ENCODE measurements around the gene FAM149A. TPM values are rescaled to one million over a fixed set of nuclear protein-coding genes. Genes with fewer than 3 reads are reported as not detected.

Gene FAM149A
- total and polyA plus RNA-seq, 2 donors (not counting 3 experiments of a cell fraction or from before 2014, with no cell fraction given): 0.08 to 0.20 TPM

GRCh38 chr4:186172546-186172945 lies 68.0 kb downstream of the FAM149A start:
- no peak for TF ChIP-seq CTCF (IDR thresholded peaks at IDR 0.05; ENCODE audit: extremely low read depth in 1 of 2, insufficient read depth in 1 of 2, low read depth in 1 of 2, low read length in 2 of 2)
- TF ChIP-seq MYC (IDR thresholded peaks at IDR 0.05; ENCODE audit: low read depth, low read length): no peak
- TF ChIP-seq POLR2AphosphoS5 (IDR thresholded peaks at IDR 0.05; ENCODE audit: insufficient read depth, low read depth, low read length): no peak
- TF ChIP-seq MAX (IDR thresholded peaks at IDR 0.05; ENCODE audit: insufficient read depth, insufficient read length): no peak
- TF ChIP-seq EZH2 (IDR thresholded peaks at IDR 0.05; ENCODE audit: borderline replicate concordance, low read depth, low read length, severe bottlenecking): no peak
- TF ChIP-seq JUN (IDR thresholded peaks at IDR 0.05; ENCODE audit: borderline replicate concordance, insufficient read depth, insufficient read length, low read depth): no peak
- no peak for TF ChIP-seq GATA2 (IDR thresholded peaks at IDR 0.05; ENCODE audit: insufficient read depth, insufficient read length, low read depth, low read length)
- no peak for TF ChIP-seq POLR2A (IDR thresholded peaks at IDR 0.05; ENCODE audit: low read depth, low read length)
- no peak for TF ChIP-seq FOS (IDR thresholded peaks at IDR 0.05; ENCODE audit: borderline replicate concordance, insufficient read depth, low read length)
- no peaks in the 10 kb centered on the region for H3K27me3 ChIP-seq (ENCODE audit: control insufficient read depth in 2 of 2, insufficient read depth in 2 of 2, low read length in 2 of 2)
- H3K4me3 ChIP-seq (replicated peaks in 1 of 3; ENCODE audit: insufficient read depth in 1 of 3, low read depth in 1 of 3, low read length in 3 of 3): no peak overlapping the region
- H2AFZ ChIP-seq (ENCODE audit: low read depth, low read length): no peak overlapping the region
- no peaks in the 10 kb centered on the region for H4K20me1 ChIP-seq (replicated peaks; ENCODE audit: control insufficient read depth, extremely low read depth, insufficient read depth, low read length)
- no peak for DNase-seq (ENCODE audit: low read depth, low spot score)
- H3K79me2 ChIP-seq (ENCODE audit: control insufficient read depth, insufficient read depth, low read length): no peaks in the 10 kb centered on the region
- H3K9ac ChIP-seq (replicated peaks; ENCODE audit: extremely low read depth, insufficient read depth, low read length): no peak overlapping the region
- CTCF ChIA-PET: no interaction called here
- no TSS peak for BruUV-seq (replicated peaks)
- FAIRE-seq: no peak
- H3K4me1 ChIP-seq (ENCODE audit: control insufficient read depth, extremely low read depth, insufficient read depth, low read length): no peaks in the 10 kb centered on the region
- H3K4me2 ChIP-seq (ENCODE audit: insufficient read depth, low read length): no peak overlapping the region
- H3K27ac ChIP-seq (ENCODE audit: insufficient read depth, low read depth, low read length): no peak overlapping the region
- no peaks in the 10 kb centered on the region for H3K9me3 ChIP-seq (replicated peaks; ENCODE audit: control insufficient read depth, insufficient read depth, low read length)
- POLR2A ChIA-PET: no interaction called here
- no peaks in the 10 kb centered on the region for H3K9me1 ChIP-seq (replicated peaks; ENCODE audit: control insufficient read depth, extremely low read depth, insufficient read depth, low read length)
- intact Hi-C loops (cut with micrococcal nuclease) (no loop called here), dilution Hi-C loops (cut with MboI; ENCODE audit: extremely low pct_ligation_motif_present, low sequenced_read_pairs) (no loop called here)
- no peaks in the 10 kb centered on the region for H3K36me3 ChIP-seq (ENCODE audit: control insufficient read depth in 2 of 2, extremely low read depth in 1 of 2, insufficient read depth in 2 of 2, low read length in 2 of 2)

All from endothelial cell of umbilical vein (primary cell).